H7 (cell line): ENCODE measurements around the gene SLC5A3. TPM values are rescaled to one million over a fixed set of nuclear protein-coding genes. Genes with fewer than 3 reads are reported as not detected.

Source experiments
- DNase-seq: peaks from one replicate; pipeline ENCODE4 v3.0.0; 2012
- H3K27me3 ChIP-seq: 2 replicates; pipeline ENCODE4 v1.6.0; 2011; ENCODE audit warnings: mild to moderate bottlenecking, low read length; ENCODE audit not compliant: control insufficient read depth, insufficient read depth
- H3K36me3 ChIP-seq: replicated peaks from 2 replicates; pipeline ENCODE4 v1.5.1; 2011; ENCODE audit warnings: low read length; ENCODE audit not compliant: control insufficient read depth, insufficient read depth
- H3K4me3 ChIP-seq: 2 replicates; pipeline ENCODE4 v1.5.1; 2011; ENCODE audit warnings: low read depth, mild to moderate bottlenecking, control low read depth, low read length, moderate library complexity; ENCODE audit not compliant: insufficient read depth
- total RNA-seq: library from RNA; depleted of rRNA; stranded (reverse); fragments of >200 nt; shearing (Covaris generic); gene quantifications from 2 replicates; pipeline ENCODE4 v1.2.3, GENCODE V29; 2014; rRNA removed

SLC5A3 gene
- 7.2 and 10.6 TPM in 2 replicates for total RNA-seq

GRCh38 chr21:34073032-34073748, at the start of gene SLC5A3, which contains the start of gene MRPS6:
Gene SLC5A3, plus strand, starts transcription at chr21:34073578. Its CDS starts 21,621 bp downstream, at chr21:34095199.
Gene MRPS6, plus strand, starts transcription at chr21:34073578. Its CDS starts 123 bp downstream, at chr21:34073701.
- peak; percentile 97 for DNase-seq
- peak within 1 kb of the TSS; percentile 86 for H3K4me3 ChIP-seq

GRCh38 chr21:34023691-34024373, 49.5 kb upstream of the SLC5A3 start:
- no peak for DNase-seq
- H3K27me3 ChIP-seq = no peaks in the 10 kb centered on the region
- H3K4me3 ChIP-seq = no peak overlapping the region
- H3K36me3 ChIP-seq = no peaks in the 10 kb centered on the region

More at GRCh38 chr21:34073032-34073748, at the start of gene SLC5A3, which contains the start of gene MRPS6:
- peaks cover under 1% of the 10 kb centered on the region; the same call in 1 of the 2 replicates for H3K36me3 ChIP-seq
- peaks cover 5% of the 10 kb centered on the region for H3K27me3 ChIP-seq

DNA sequence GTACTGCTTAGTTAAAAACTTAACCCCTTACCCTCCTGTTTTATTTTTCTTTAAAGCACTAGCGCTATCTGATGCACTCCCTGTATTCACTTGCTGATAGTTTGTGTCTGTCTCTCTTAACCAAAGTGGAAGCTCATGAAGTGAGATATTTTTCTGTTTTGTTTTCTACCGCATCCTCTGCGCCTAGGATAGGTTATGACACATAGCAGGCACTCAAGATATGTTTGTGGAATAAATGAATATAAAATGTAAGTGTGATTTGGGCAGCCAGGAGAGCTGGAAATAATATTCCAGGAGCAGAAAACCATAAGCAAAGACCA, 49.0 kb upstream of the SLC5A3 start:
- no peak overlapping the region for H3K4me3 ChIP-seq
- no peaks in the 10 kb centered on the region for H3K27me3 ChIP-seq
- DNase-seq = no peak
- no peaks in the 10 kb centered on the region for H3K36me3 ChIP-seq

DNA sequence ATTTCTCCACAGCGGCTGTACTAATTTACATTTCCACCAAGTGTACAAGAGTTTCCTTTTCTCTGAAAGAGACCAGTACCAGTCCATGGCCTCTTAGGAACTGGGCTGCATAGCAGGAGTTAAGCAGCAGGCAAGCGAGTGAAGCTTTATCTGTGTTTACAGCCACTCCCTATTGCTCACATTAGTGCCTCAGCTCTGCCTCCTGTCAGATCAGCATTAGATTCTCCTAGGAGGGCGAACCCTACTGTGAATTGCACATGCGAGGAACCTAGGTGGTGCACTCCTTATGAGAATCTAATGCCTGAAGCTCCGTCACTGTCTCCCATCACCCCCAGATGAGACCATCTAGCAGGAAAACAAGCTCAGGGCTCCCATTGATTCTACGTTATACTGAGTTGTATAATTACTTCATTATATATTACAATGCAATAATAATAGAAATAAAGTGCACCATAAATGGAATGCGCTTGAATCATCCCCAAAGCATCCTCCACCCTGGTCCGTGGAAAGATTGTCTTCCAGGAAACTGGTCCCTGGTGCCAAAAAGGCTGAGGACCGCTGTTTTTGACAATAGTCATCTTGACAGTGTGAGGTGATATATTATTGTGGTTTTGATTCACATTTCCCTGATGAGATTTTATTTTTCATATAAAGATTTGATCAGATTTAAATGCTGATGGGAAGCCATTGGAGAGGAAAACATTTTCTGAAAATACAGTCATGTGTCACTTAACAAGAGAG, 45.5 kb upstream of the SLC5A3 start:
- H3K36me3 ChIP-seq = no peaks in the 10 kb centered on the region
- no peaks in the 10 kb centered on the region for H3K27me3 ChIP-seq

DNA sequence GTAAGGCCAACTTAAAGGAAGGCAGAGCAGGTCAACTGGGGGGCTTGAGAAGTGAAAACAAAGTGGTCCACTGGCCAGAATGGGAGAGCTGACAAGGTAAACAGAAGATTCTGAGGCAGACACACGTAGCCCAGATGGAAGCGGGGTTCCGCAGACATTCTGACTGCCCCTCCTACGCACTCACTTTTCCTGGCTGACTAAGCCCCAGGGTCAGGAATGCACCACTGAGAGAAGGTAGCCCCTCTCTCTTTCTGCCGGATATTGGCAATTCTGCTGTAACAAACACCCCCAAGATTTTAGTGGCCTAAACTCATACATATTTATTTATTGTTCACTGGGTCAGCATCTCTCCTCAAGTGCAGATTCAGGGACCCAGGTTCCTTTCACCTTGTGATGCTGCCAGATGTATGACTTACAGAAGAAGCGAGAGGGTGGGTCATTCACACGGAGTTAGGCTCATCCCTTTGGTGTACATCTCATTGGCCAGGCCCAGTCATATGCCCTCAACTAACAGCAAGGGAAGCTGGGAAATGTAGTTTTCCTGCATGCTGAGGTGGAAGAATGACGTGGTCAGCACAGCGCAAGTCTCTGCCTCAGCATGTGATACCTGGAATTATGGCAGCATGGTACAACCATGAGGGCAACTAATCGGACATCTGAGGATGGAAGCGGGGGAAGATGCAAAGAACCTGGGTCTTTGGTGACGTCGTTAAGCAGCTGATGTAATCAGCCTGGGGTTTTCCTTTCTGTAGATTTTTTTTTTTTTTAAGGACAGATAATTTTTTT, 43.4 kb upstream of the SLC5A3 start:
- Histone ChIP-seq H3K36me3 (no peaks in the 10 kb centered on the region), H3K4me3 (peak overlapping the region; percentile 5; the same call in 1 of the 2 replicates)
- DNase-seq = peak; percentile 67

More for the DNA sequence above, 45.5 kb upstream of the SLC5A3 start:
- no peak overlapping the region for H3K4me3 ChIP-seq
- DNase-seq = no peak

GRCh38 chr21:34031835-34032370, 41.5 kb upstream of the SLC5A3 start:
- Histone ChIP-seq H3K27me3 (no peaks in the 10 kb centered on the region), H3K36me3 (no peaks in the 10 kb centered on the region), H3K4me3 (no peak overlapping the region)
- no peak for DNase-seq

More for the DNA sequence above, 43.4 kb upstream of the SLC5A3 start:
- no peaks in the 10 kb centered on the region for H3K27me3 ChIP-seq

DNA sequence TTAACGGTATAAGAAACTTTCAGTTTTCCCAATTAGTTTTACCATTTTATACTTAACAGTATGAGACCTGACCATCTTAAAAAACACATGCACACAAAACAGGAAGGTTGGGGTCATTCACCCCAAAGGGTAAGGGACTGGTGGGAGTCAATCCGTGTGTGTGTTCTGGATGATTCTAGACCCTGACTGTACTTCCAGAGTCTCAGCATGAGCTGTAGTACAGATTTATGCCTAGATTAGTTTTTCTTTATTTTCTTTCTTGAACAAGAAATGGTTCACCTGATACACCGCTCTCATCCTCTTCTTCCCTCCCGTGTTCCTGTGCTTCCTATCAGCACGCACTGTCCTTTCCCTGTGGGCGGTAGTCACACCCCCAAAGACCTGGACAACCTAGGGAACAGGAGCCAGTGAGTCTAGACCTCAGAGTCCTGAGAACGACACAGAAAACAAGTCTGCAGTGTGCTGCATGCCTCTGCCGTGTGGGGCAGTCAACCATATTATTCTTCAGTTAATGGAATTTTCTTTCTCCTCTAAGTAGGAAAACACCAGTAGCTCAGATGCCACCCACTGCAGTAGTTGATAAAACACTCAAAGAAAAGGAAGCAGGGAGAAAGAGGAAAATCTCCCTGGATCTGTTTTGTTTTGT, 38.9 kb upstream of the SLC5A3 start:
- H3K4me3 ChIP-seq = no peak overlapping the region
- DNase-seq = no peak
- no peaks in the 10 kb centered on the region for H3K36me3 ChIP-seq
- no peaks in the 10 kb centered on the region for H3K27me3 ChIP-seq

GRCh38 chr21:34035619-34036354, 37.6 kb upstream of the SLC5A3 start:
- H3K4me3 ChIP-seq = no peak overlapping the region
- H3K36me3 ChIP-seq = no peaks in the 10 kb centered on the region
- no peak for DNase-seq
- H3K27me3 ChIP-seq = no peaks in the 10 kb centered on the region

- no peak overlapping the region for H3K4me3 ChIP-seq
- DNase-seq = no peak
- H3K27me3 ChIP-seq = no peaks in the 10 kb centered on the region
Measured at GRCh38 chr21:34037009-34037795, 36.2 kb upstream of the SLC5A3 start.

GRCh38 chr21:34039678-34040382, 33.5 kb upstream of the SLC5A3 start:
- Histone ChIP-seq H3K27me3 (no peaks in the 10 kb centered on the region), H3K36me3 (no peaks in the 10 kb centered on the region), H3K4me3 (no peak overlapping the region)
- DNase-seq = peak; percentile 52

More at GRCh38 chr21:34037009-34037795, 36.2 kb upstream of the SLC5A3 start:
- no peaks in the 10 kb centered on the region for H3K36me3 ChIP-seq

DNA sequence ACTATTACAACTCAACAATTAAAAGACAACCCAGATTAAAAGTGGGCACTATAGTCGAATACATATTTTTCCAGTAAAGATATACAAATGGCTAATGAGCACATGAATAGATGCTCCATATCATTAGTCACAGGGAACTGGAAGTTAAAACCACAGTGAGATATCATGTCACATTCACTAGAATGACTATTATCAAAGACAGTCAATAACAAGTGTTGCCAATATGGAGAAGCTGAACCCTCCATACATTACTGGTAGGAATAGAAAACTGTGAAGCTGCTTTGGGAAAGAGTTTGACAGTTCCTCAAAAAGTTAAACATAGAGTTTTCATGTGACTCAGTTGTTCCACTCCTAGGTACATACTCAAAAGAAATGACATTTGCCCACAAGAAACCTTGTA, 30.6 kb upstream of the SLC5A3 start:
- no peak for DNase-seq
- H3K4me3 ChIP-seq = no peak overlapping the region
- H3K36me3 ChIP-seq = no peaks in the 10 kb centered on the region
- H3K27me3 ChIP-seq = no peaks in the 10 kb centered on the region

DNA sequence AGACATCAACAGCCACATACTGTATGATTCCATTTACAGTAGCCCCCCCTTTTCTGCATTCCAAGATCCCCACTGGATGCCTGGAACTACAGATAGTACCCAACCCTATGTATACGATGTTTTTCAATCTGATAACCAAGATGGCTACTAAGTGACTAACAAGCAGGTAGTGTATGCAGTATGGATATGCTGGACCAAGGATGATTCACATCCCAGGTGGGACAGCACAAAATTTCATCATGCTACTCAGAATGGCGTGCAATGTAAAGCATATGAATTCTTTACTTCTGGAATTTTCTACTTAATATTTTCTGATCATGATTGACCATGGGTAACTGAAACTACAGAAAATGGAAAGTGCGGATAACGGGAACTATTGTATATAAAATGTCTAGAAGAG, 30.0 kb upstream of the SLC5A3 start:
- H3K27me3 ChIP-seq = no peaks in the 10 kb centered on the region
- DNase-seq = no peak
- no peak overlapping the region for H3K4me3 ChIP-seq
- no peaks in the 10 kb centered on the region for H3K36me3 ChIP-seq
